GM06990 (cell line): ENCODE results near the gene RSPH9.

Experiments
- DNase-seq: peaks from one replicate; pipeline ENCODE4 v3.0.0-alpha.2; 2011; ENCODE audit not compliant: insufficient read length; ENCODE audit errors: extremely low read depth
- H3K27me3 ChIP-seq: replicated peaks from 2 replicates; pipeline ENCODE4 v1.6.0; 2011; ENCODE audit warnings: low read length; ENCODE audit not compliant: control insufficient read depth, insufficient read depth
- H3K36me3 ChIP-seq: 2 replicates; pipeline ENCODE4 v1.5.1; 2011; ENCODE audit warnings: low read length; ENCODE audit not compliant: control insufficient read depth, insufficient read depth
- H3K4me3 ChIP-seq: replicated peaks from 2 replicates; pipeline ENCODE4 v1.5.1; 2011; ENCODE audit warnings: low read depth, mild to moderate bottlenecking, control low read depth, low read length
- TF ChIP-seq, protein P1 (sequence below): IDR thresholded peaks from 2 replicates; pipeline ENCODE4 v1.5.1; 2011; ENCODE audit warnings: low read length, control low read depth, mild to moderate bottlenecking, inconsistent platforms; ENCODE audit not compliant: insufficient read depth, poor library complexity, severe bottlenecking

The RSPH9 gene, protein sequence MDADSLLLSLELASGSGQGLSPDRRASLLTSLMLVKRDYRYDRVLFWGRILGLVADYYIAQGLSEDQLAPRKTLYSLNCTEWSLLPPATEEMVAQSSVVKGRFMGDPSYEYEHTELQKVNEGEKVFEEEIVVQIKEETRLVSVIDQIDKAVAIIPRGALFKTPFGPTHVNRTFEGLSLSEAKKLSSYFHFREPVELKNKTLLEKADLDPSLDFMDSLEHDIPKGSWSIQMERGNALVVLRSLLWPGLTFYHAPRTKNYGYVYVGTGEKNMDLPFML

DNA sequence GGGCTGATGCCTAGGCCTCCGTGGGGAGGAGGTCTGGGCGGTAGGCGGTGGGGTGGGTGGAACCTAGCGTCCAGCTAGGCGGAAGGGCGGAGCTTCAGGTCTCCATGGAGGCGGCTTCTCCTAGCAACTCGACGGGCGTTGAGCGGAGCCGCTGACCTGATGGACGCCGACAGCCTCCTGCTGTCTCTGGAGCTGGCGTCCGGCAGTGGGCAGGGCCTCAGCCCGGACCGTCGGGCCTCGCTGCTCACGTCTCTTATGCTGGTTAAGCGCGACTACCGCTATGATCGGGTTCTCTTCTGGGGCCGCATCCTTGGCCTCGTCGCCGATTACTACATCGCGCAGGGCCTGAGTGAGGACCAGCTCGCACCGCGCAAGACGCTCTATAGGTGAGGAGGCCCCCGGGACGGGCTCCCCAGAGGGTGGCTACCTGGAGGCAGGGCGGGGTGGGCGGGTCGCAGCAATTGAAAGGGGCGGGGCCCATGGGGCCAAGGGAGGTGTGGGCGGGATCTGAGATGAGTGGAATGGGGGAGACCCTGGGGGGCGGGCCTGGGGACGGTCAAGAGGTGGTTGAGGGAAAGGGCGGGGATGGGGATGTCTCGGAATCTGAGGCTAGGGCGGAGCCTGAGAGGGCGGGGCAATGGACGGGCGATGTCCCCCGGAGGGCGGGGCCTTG lies at the start of gene RSPH9:
Gene RSPH9 (plus strand): TSS at position 97 of the 673 bp plus-strand sequence. CDS start 63 bp downstream, at position 160.
- H3K4me3 ChIP-seq: peak within 1 kb of the TSS; percentile 56
- DNase-seq: peak; percentile 56

DNA sequence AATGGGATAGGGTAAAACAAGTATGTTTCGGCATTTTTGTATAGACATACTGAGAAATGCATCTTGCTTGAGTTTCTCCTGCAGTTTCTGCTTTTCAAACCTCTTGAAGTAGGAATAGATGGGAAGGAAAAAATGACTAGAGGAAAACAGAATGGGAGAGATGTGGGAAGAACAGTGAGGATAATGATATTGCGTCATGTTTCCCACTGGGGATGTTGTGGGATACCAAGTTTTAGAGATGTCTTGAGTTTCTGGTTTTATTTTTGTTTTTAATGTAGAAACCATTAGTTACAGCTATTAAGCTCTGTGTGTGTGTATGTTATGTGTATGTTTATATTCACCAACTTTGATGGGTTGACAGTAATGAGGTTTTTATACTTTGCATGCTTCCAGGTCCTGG lies 44.2 kb upstream of the RSPH9 start:
- peaks cover 6% of the 10 kb centered on the region for H3K36me3 ChIP-seq

More for the DNA sequence above, at the start of gene RSPH9:
- TF ChIP-seq, protein P1, sequence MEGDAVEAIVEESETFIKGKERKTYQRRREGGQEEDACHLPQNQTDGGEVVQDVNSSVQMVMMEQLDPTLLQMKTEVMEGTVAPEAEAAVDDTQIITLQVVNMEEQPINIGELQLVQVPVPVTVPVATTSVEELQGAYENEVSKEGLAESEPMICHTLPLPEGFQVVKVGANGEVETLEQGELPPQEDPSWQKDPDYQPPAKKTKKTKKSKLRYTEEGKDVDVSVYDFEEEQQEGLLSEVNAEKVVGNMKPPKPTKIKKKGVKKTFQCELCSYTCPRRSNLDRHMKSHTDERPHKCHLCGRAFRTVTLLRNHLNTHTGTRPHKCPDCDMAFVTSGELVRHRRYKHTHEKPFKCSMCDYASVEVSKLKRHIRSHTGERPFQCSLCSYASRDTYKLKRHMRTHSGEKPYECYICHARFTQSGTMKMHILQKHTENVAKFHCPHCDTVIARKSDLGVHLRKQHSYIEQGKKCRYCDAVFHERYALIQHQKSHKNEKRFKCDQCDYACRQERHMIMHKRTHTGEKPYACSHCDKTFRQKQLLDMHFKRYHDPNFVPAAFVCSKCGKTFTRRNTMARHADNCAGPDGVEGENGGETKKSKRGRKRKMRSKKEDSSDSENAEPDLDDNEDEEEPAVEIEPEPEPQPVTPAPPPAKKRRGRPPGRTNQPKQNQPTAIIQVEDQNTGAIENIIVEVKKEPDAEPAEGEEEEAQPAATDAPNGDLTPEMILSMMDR: no peak
- Histone ChIP-seq H3K36me3 (peaks cover 9% of the 10 kb centered on the region), H3K27me3 (no peaks in the 10 kb centered on the region)

DNA sequence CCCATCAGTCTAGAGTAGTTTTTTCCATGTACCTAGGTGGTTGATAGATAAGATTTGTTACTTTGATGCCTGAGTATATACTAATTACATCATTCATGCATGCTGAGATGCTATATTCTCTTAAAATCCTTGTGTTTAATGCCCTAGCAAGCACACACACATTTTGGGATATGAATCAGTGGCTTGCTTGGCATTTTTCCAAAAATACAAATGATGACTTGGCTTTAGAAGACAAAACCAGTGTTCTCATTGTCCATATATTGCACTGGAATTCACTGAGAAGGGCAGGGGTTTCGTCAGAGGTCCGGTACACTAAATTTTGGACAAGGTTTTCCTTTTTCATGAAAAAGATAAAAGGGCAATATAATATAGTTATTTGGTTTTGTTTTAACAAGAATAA lies 40.7 kb upstream of the RSPH9 start:
- Histone ChIP-seq H3K36me3 (peaks cover 4% of the 10 kb centered on the region), H3K4me3 (no peak overlapping the region), H3K27me3 (no peaks in the 10 kb centered on the region)
- DNase-seq: no peak
- TF ChIP-seq, protein P1: no peak

More for the DNA sequence above, 44.2 kb upstream of the RSPH9 start:
- Histone ChIP-seq H3K4me3 (no peak overlapping the region), H3K27me3 (no peaks in the 10 kb centered on the region)
- DNase-seq: no peak
- TF ChIP-seq, protein P1: no peak

DNA sequence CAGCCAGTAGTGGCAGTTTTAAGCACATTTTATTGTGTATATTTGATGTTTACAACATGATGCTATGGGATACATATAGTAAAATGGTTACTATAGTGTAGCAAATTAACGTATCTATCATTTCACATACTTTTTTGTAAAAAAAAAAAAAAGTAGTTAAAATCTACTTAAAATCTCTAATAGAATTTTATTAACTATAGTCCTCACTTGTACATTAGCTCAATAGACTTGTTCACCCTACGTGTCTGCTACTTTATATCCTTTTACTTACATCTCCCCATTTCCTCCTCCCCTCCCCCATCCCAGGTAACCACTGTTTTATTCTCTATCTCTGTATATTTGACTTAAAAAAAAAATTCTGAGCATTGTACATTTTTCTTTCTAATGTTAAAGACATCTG lies 38.8 kb upstream of the RSPH9 start:
- TF ChIP-seq, protein P1: no peak
- Histone ChIP-seq H3K36me3 (peaks cover 7% of the 10 kb centered on the region), H3K27me3 (no peaks in the 10 kb centered on the region), H3K4me3 (no peak overlapping the region)
- DNase-seq: no peak

DNA sequence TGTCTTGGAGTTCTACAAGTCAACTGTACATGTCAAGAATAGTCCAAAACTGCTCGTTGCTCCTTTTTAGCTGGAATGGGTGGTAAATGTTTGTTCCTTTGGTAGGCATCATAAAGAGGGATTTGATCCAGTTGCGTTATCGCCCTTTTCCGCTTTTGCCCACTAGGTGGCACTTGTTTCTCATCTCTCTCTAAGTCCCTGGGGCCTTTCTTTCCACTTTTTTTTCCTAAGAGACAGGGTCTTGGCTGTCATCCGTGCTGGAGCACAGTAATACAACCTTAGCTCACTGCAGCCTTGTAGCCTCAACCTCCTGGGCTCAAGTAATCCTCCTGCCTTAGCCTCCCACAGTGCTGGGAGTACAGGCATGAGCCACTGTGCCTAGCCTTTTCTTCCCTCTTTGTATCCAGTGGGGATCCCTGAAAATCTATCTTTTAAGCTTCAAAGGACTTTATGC lies 36.5 kb upstream of the RSPH9 start:
- Histone ChIP-seq H3K4me3 (no peak overlapping the region), H3K27me3 (no peaks in the 10 kb centered on the region), H3K36me3 (peaks cover 5% of the 10 kb centered on the region)
- no peak for DNase-seq
- TF ChIP-seq, protein P1: peak; percentile 79
